H1 (cell line): ENCODE data around the gene CST8. TPM values are rescaled to one million over a fixed set of nuclear protein-coding genes. Genes with fewer than 3 reads are reported as not detected.

ENCODE experiments used
- CTCF ChIA-PET: fragments of 300-600 bp; sonication (Branson Sonifier 250); formaldehyde crosslinking; loops from one replicate; lab custom pipeline; 2021; ENCODE audit not compliant: partially characterized antibody; lab: Charles Lee
- POLR2A ChIA-PET: fragments of 300-600 bp; sonication (Branson Sonifier 250); formaldehyde crosslinking; loops from one replicate; lab custom pipeline; 2021; ENCODE audit warnings: inconsistent platforms; ENCODE audit not compliant: partially characterized antibody; lab: Charles Lee
- DNase-seq, 2 experiments: peaks; one replicate each; pipeline versions ENCODE4 v3.0.0 to v3.0.0-alpha.2; 2010 to 2022; ENCODE audit warnings: low spot score in 2 of 2, low read depth in 1 of 2, mixed read lengths in 1 of 2
- FAIRE-seq: peaks from 2 replicates; lab custom pipeline; 2011; peaks lifted over from hg19 to GRCh38; lab: Jason Lieb, UNC
- H2AFZ ChIP-seq: 2 replicates; pipeline ENCODE4 v1.8.1; 2012; ENCODE audit warnings: low read length, inconsistent platforms
- H2AK5ac ChIP-seq: 2 replicates; pipeline ENCODE4 v1.6.1; 2013; ENCODE audit warnings: low read depth, low read length
- H2BK120ac ChIP-seq: replicated peaks from 2 replicates; pipeline ENCODE3; 2013; ENCODE audit warnings: low read depth, low read length, inconsistent platforms
- H2BK12ac ChIP-seq: 2 replicates; pipeline ENCODE4 v1.6.1; 2013; ENCODE audit warnings: low read depth, low read length
- H2BK15ac ChIP-seq: 2 replicates; pipeline ENCODE4 v1.6.1; 2013; ENCODE audit warnings: low read length
- H2BK20ac ChIP-seq: 2 replicates; pipeline ENCODE4 v1.6.1; 2013; ENCODE audit warnings: low read length
- H2BK5ac ChIP-seq: 2 replicates; pipeline ENCODE4 v1.6.1; 2013; ENCODE audit warnings: low read depth, low read length
- H3K14ac ChIP-seq: 2 replicates; pipeline ENCODE4 v1.6.1; 2013; ENCODE audit warnings: inconsistent platforms; ENCODE audit not compliant: insufficient read length
- H3K18ac ChIP-seq: 2 replicates; pipeline ENCODE4 v1.6.1; 2013; ENCODE audit warnings: low read length; ENCODE audit errors: extremely low read depth
- H3K23ac ChIP-seq: 2 replicates; pipeline ENCODE4 v1.6.1; 2013; ENCODE audit warnings: inconsistent platforms; ENCODE audit not compliant: insufficient read length
- H3K23me2 ChIP-seq: 2 replicates; pipeline ENCODE4 v1.6.1; 2013; ENCODE audit warnings: low read depth, low read length
- H3K27ac ChIP-seq: 2 replicates; pipeline ENCODE4 v1.6.1; 2011; ENCODE audit warnings: low read depth, low read length, inconsistent platforms
- H3K27me3 ChIP-seq, 4 experiments: replicated peaks in 1 of 4; 1 replicate in 1 of 4; 2 replicates in 3 of 4; pipeline versions ENCODE4 v1.6.1 to v1.8.1; 2011 to 2013; ENCODE audit warnings: low read length in 3 of 4, mild to moderate bottlenecking in 3 of 4, inconsistent platforms in 2 of 4, mixed read lengths in 2 of 4, moderate library complexity in 1 of 4; ENCODE audit not compliant: control insufficient read depth in 3 of 4, insufficient read depth in 3 of 4; ENCODE audit errors: extremely low read depth in 1 of 4
- H3K36me3 ChIP-seq, 4 experiments: 2 replicates each; pipeline versions ENCODE4 v1.6.1 to v1.8.1; 2011 to 2013; ENCODE audit warnings: mild to moderate bottlenecking in 4 of 4, low read length in 3 of 4, moderate library complexity in 2 of 4, control low read depth in 1 of 4, inconsistent platforms in 1 of 4; ENCODE audit not compliant: insufficient read depth in 4 of 4, control insufficient read depth in 2 of 4
- H3K4ac ChIP-seq: replicated peaks from 2 replicates; pipeline ENCODE3; 2013; ENCODE audit warnings: low read length, low read depth, mixed read lengths, inconsistent platforms; ENCODE audit not compliant: insufficient read length
- H3K4me1 ChIP-seq, 4 experiments: replicated peaks in 1 of 4; 1 replicate in 1 of 4; 2 replicates in 3 of 4; pipeline versions ENCODE4 v1.6.1 to v1.8.1; 2011 to 2013; ENCODE audit warnings: low read length in 3 of 4, inconsistent platforms in 2 of 4, mixed read lengths in 1 of 4; ENCODE audit not compliant: insufficient read depth in 4 of 4, control insufficient read depth in 3 of 4
- H3K4me2 ChIP-seq, 2 experiments: 2 replicates each; pipeline versions ENCODE4 v1.6.1 to v1.8.1; 2011 to 2013; ENCODE audit warnings: low read depth in 2 of 2, low read length in 2 of 2, control low read depth in 1 of 2, inconsistent platforms in 1 of 2, mild to moderate bottlenecking in 1 of 2; ENCODE audit not compliant: insufficient read depth in 1 of 2
- H3K4me3 ChIP-seq, 4 experiments: fragments of 200-600, 300-600 bp in 1 of 4; sonication (generic), shearing (Covaris generic), sonication (Bioruptor Twin) in 1 of 4; 2 replicates each; pipeline versions ENCODE4 v1.5.1 to v1.8.1; 2011 to 2016; ENCODE audit warnings: low read length in 4 of 4, low read depth in 3 of 4, control low read depth in 2 of 4, inconsistent platforms in 2 of 4, mild to moderate bottlenecking in 2 of 4, mixed read lengths in 1 of 4, moderate library complexity in 1 of 4; ENCODE audit not compliant: insufficient read depth in 2 of 4; ENCODE audit errors: extremely low read depth in 1 of 4
- H3K56ac ChIP-seq: replicated peaks from 2 replicates; pipeline ENCODE3; 2013; ENCODE audit warnings: low read depth, mild to moderate bottlenecking, mixed read lengths, low read length, inconsistent platforms; ENCODE audit not compliant: insufficient read length
- H3K79me1 ChIP-seq: 2 replicates; pipeline ENCODE4 v1.6.1; 2013; ENCODE audit warnings: low read depth, low read length, control low read depth
- H3K79me2 ChIP-seq, 2 experiments: 2 replicates each; pipeline versions ENCODE4 v1.6.1 to v1.8.1; 2012 to 2013; ENCODE audit warnings: low read length in 2 of 2, mild to moderate bottlenecking in 2 of 2, inconsistent platforms in 1 of 2; ENCODE audit not compliant: insufficient read depth in 2 of 2, control insufficient read depth in 1 of 2
- H3K9ac ChIP-seq, 4 experiments: replicated peaks in 1 of 4; 1 replicate in 1 of 4; 2 replicates in 3 of 4; pipeline versions ENCODE4 v1.6.1 to v1.8.1; 2011 to 2013; ENCODE audit warnings: low read depth in 3 of 4, low read length in 3 of 4, control low read depth in 2 of 4, mild to moderate bottlenecking in 2 of 4, moderate library complexity in 2 of 4, inconsistent platforms in 1 of 4; ENCODE audit errors: extremely low read depth in 1 of 4
- H3K9me3 ChIP-seq, 2 experiments: 2 replicates each; pipeline versions ENCODE4 v1.6.1 to v1.8.1; 2012 to 2013; ENCODE audit warnings: mild to moderate bottlenecking in 2 of 2, moderate library complexity in 2 of 2, control low read depth in 1 of 2, inconsistent platforms in 1 of 2, low read depth in 1 of 2, low read length in 1 of 2, mixed read lengths in 1 of 2; ENCODE audit not compliant: insufficient read depth in 2 of 2
- H4K20me1 ChIP-seq, 2 experiments: replicated peaks in 1 of 2; 2 replicates each; pipeline versions ENCODE3 to v1.8.1; 2011 to 2013; ENCODE audit warnings: inconsistent platforms in 2 of 2, low read length in 2 of 2, mild to moderate bottlenecking in 1 of 2; ENCODE audit not compliant: insufficient read depth in 2 of 2, control insufficient read depth in 1 of 2
- H4K5ac ChIP-seq: 2 replicates; pipeline ENCODE4 v1.6.1; 2013; ENCODE audit warnings: low read length, low read depth, mixed read lengths, inconsistent platforms; ENCODE audit not compliant: insufficient read length
- H4K8ac ChIP-seq: 2 replicates; pipeline ENCODE4 v1.8.0; 2013; ENCODE audit warnings: mild to moderate bottlenecking, moderate library complexity, low read length, inconsistent platforms; ENCODE audit not compliant: insufficient read depth; ENCODE audit errors: extremely low read depth
- H4K91ac ChIP-seq: replicated peaks from 2 replicates; pipeline ENCODE3; 2013; ENCODE audit warnings: low read length, mixed read lengths, inconsistent platforms; ENCODE audit not compliant: insufficient read length
- BACH1 ChIP-seq: IDR thresholded peaks from 2 replicates; pipeline ENCODE4 v1.6.1; 2012; ENCODE audit warnings: low read length, improper control_type of control experiment
- CTBP2 ChIP-seq: IDR thresholded peaks from 2 replicates; pipeline ENCODE4 v1.7.0; 2011; ENCODE audit warnings: borderline replicate concordance, mild to moderate bottlenecking, moderate library complexity, mixed read lengths, low read length; ENCODE audit not compliant: insufficient read depth, insufficient read length
- JUN ChIP-seq: IDR thresholded peaks from 2 replicates; pipeline ENCODE4 v1.6.1; 2011; ENCODE audit warnings: low read depth, mild to moderate bottlenecking, improper control_type of control experiment, low read length
- JUND ChIP-seq: IDR thresholded peaks from 2 replicates; pipeline ENCODE4 v1.6.1; 2011; ENCODE audit warnings: mild to moderate bottlenecking, improper control_type of control experiment, low read length
- KDM1A ChIP-seq: fragments of 200-600, 300-600 bp; sonication (generic); IDR thresholded peaks from 2 replicates; pipeline ENCODE4 v1.7.1; 2016; ENCODE audit warnings: mild to moderate bottlenecking, low read length, borderline replicate concordance
- NANOG ChIP-seq: IDR thresholded peaks from 2 replicates; pipeline ENCODE4 v1.6.1; 2011; ENCODE audit warnings: low read length, low read depth, mild to moderate bottlenecking, inconsistent platforms; ENCODE audit not compliant: insufficient read depth, poor library complexity, severe bottlenecking
- POLR2A ChIP-seq, 2 experiments: IDR thresholded peaks; 1 replicate in 1 of 2; 2 replicates in 1 of 2; pipeline ENCODE4 v1.6.1; 2011; ENCODE audit warnings: low read depth in 2 of 2, low read length in 2 of 2, mild to moderate bottlenecking in 2 of 2; ENCODE audit errors: control extremely low read depth in 1 of 2
- POU5F1 ChIP-seq: IDR thresholded peaks from 2 replicates; pipeline ENCODE4 v1.6.1; 2011; ENCODE audit warnings: low read depth, mild to moderate bottlenecking, low read length, moderate library complexity
- RAD21 ChIP-seq, 2 experiments: IDR thresholded peaks in 1 of 2; conservative IDR thresholded peaks in 1 of 2; 2 replicates each; pipeline ENCODE4 v1.6.1; 2011; ENCODE audit warnings: low read depth in 2 of 2, low read length in 2 of 2, improper control_type of control experiment in 1 of 2, inconsistent platforms in 1 of 2, mild to moderate bottlenecking in 1 of 2, moderate library complexity in 1 of 2
- RNF2 ChIP-seq: fragments of 200-900, 300-1000 bp; sonication (generic); IDR thresholded peaks from 2 replicates; pipeline ENCODE4 v1.7.1; 2016; ENCODE audit warnings: borderline replicate concordance, low read depth, mild to moderate bottlenecking, antibody characterized with exemption, low read length; ENCODE audit not compliant: poor library complexity, severe bottlenecking; ENCODE audit errors: missing control alignments
- TCF12 ChIP-seq: IDR thresholded peaks from 2 replicates; pipeline ENCODE4 v1.6.1; 2011; ENCODE audit warnings: low read depth, mild to moderate bottlenecking, low read length
- USF2 ChIP-seq: IDR thresholded peaks from 2 replicates; pipeline ENCODE4 v1.6.1; 2011; ENCODE audit warnings: low read length, improper control_type of control experiment
- ZNF274 ChIP-seq: IDR thresholded peaks from 2 replicates; pipeline ENCODE4 v1.7.0; 2012; ENCODE audit warnings: low read length, borderline replicate concordance; ENCODE audit errors: extremely low read depth
- WGBS, 2 experiments: shearing (Covaris generic) in 1 of 2; methylation state at CpG; one replicate each; pipeline versions ENCODE4 v1.1.6 to v1.1.7; 2013 to 2015; ENCODE audit warnings: low lambda C conversion rate in 2 of 2, mixed read lengths in 2 of 2, inconsistent platforms in 1 of 2, low coverage in 1 of 2, missing lambda C conversion rate in 1 of 2; ENCODE audit not compliant: insufficient replicate concordance in 2 of 2, insufficient coverage in 1 of 2, insufficient read length in 1 of 2; ENCODE audit errors: extremely low coverage in 1 of 2, missing lambda C conversion rate in 1 of 2; 5-methylcytosine and 5-hydroxymethylcytosine counted together
- polyA plus RNA-seq, 7 experiments: library from polyadenylated mRNA; depleted of rRNA in 3 of 7; stranded (reverse) in 5 of 7; unstranded in 2 of 7; fragments of >200 nt in 5 of 7; fragments of 200-250 nt in 2 of 7; gene quantifications; 1 replicate in 5 of 7; 2 replicates in 1 of 7; 4 replicates in 1 of 7; pipeline versions ENCODE4 v1.2.1 to v1.2.3, GENCODE V29; 2011 to 2013; ENCODE audit warnings: missing spikeins in 2 of 7, mixed read lengths in 2 of 7
- total RNA-seq: library from RNA; stranded (reverse); fragmentation: NEBNext Ultra II Directional; extraction: Animal tissue kit (Norgen Biotek cat#: 25700); gene quantifications from 2 replicates; pipeline ENCODE4 v1.2.1, GENCODE V29; 2021

The CST8 gene
- total and polyA plus RNA-seq, 2 of the 8 experiments (the other 6 are each of a cell fraction or from before 2014, with no cell fraction given), result not detected

GRCh38 chr20:23544133-23544532 is 53.2 kb downstream of the CST8 start:
- no peak overlapping the region for H4K91ac ChIP-seq
- 93% methylated on average over 6 of the region's 6 CpGs; no CpG with 5 or more reads in 1 of the 2 experiments for WGBS, 2 experiments
- no peaks in the 10 kb centered on the region for H3K79me1 ChIP-seq
- H3K9me3 ChIP-seq, result no peaks in the 10 kb centered on the region
- H3K27me3 ChIP-seq, result no peaks in the 10 kb centered on the region
- no peak overlapping the region for H2BK12ac ChIP-seq
- H3K9ac ChIP-seq, result no peak overlapping the region
- no peak overlapping the region for H4K8ac ChIP-seq
- H3K23ac ChIP-seq, result no peak overlapping the region
- peak overlapping the region; percentile 13; the same call in 1 of the 2 replicates for H3K18ac ChIP-seq
- no peak overlapping the region for H2AK5ac ChIP-seq
- no peak overlapping the region for H2BK20ac ChIP-seq
- no peaks in the 10 kb centered on the region for H4K20me1 ChIP-seq
- DNase-seq (no peak), FAIRE-seq (no peak)
- no peak overlapping the region for H4K5ac ChIP-seq
- H3K4me3 ChIP-seq, result no peak overlapping the region
- no peak overlapping the region for H2AFZ ChIP-seq
- H3K4me2 ChIP-seq, result no peak overlapping the region
- no peaks in the 10 kb centered on the region for H3K79me2 ChIP-seq
- H3K56ac ChIP-seq, result no peak overlapping the region
- no peaks in the 10 kb centered on the region for H3K36me3 ChIP-seq
- no peak overlapping the region for H3K27ac ChIP-seq
- H2BK5ac ChIP-seq, result no peak overlapping the region; the same call in 1 of the 2 replicates
- no peak overlapping the region for H3K14ac ChIP-seq
- ChIA-PET CTCF (interaction anchor here (0.8 to 1.7 kb wide), 3 partner anchors 21 to 103 kb away, joined by 3 to 5 read pairs (median 3); no protein-coding TSS in a partner anchor), POLR2A (no interaction called here)
- no peak overlapping the region for H2BK120ac ChIP-seq
- no peak overlapping the region for H2BK15ac ChIP-seq
- H3K4ac ChIP-seq, result no peak overlapping the region
- peaks cover 0 to 5% (median 2%) of the 10 kb centered on the region in 4 experiments; a peak in 2 of 7 replicates for H3K4me1 ChIP-seq
- no peaks in the 10 kb centered on the region for H3K23me2 ChIP-seq
- TF ChIP-seq CTBP2 (no peak), KDM1A (no peak), ZNF274 (no peak), TCF12 (no peak), NANOG (no peak), JUN (no peak), JUND (no peak), BACH1 (no peak), POLR2A (IDR thresholded peaks at IDR 0.05; ENCODE audit: control extremely low read depth in 1 of 2, low read depth in 2 of 2, low read length in 2 of 2) (no peak), RAD21 (IDR thresholded peaks at IDR 0.05 in 1 of 2, conservative IDR thresholded peaks at IDR 0.05 in 1 of 2; ENCODE audit: low read depth in 2 of 2, low read length in 2 of 2) (no peak), POU5F1 (no peak), USF2 (no peak), RNF2 (no peak)
